ENCODE results near the gene STEAP3.
"Not testable (repeated sequence)": the region's sequence is repeated elsewhere in the genome, so short reads cannot be mapped to it uniquely, and the experiment has no call there.

The STEAP3 gene

DNA sequence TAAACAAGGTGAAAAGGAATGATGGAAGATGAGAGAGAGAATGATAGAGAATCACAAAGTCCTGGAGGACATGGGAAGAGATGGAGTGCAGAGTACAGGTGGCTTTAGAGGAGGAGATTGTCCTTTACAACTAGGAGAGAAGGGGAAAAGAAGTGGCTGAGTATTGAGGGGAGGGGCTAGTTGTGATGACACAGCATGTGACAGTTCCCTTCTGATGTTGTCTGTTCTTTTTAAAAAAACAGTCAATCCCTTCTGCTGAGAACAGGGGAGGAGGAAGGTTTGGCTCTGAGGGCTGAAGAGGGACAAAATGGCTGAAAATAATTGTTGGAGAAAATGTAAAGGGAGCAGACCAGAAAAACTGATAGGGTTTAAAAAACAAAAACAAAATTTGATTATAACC lies 44.0 kb downstream of the STEAP3 start:
- no peak for DNase-seq

- no peak for DNase-seq
Observed at GRCh38 chr2:119276864-119277263, 53.2 kb downstream of the STEAP3 start.

DNA sequence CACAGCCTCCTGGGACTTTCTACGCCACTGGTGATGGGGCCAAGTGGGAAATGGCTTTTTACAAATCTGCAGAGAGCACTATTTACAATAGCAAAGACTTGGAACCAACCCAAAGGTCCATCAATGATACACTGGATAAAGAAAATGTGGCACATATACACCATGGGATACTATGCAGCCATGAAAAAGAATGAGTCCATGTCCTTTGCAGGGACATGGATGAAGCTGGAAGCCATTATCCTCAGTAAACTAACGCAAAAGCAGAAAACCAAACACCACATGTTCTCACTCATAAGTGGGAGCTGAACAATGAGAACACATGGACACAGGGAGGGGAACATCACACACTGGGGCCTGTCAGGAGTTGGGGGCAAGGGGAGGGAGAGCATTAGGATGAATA lies 54.8 kb downstream of the STEAP3 start:
- not testable (repeated sequence) for DNase-seq

DNA sequence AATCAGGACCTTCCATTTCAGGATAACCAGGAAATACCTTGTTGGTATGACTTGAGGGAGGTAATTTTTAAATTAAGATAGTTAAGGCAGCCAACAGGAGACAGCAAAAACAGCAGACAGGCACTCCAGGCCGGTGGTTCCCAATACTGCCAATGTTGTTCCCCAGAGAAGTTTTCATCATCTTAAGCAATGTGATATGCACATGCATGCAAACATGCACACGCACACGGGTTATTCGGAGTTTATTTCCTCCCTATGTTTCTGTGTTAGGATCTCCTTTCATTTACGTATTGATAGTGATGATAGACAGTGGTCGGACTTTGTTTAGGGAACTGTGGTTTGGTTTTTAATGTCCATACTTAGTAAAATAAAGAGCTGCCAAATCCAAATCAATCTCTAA lies 55.3 kb downstream of the STEAP3 start:
- no peak for DNase-seq

DNA sequence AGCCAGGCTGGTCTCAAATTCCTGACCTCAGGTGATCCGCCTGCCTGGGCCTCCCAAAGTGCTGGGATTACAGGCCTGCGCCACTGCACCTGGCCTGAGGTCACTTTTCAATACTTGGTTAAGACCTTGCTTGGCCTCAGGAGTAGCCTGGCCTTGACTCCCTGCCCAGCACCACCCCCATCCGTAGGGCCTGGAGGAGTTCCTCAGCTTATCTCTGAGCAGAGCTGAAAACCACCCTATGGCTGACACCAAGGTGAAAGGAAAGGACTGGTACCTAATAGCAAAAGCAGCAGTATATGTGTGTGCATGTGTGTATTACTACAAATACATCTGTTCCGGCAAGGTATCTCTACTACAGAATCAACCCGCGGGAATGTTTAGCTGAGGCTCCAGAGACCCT lies 56.0 kb downstream of the STEAP3 start:
- no peak for DNase-seq

DNA sequence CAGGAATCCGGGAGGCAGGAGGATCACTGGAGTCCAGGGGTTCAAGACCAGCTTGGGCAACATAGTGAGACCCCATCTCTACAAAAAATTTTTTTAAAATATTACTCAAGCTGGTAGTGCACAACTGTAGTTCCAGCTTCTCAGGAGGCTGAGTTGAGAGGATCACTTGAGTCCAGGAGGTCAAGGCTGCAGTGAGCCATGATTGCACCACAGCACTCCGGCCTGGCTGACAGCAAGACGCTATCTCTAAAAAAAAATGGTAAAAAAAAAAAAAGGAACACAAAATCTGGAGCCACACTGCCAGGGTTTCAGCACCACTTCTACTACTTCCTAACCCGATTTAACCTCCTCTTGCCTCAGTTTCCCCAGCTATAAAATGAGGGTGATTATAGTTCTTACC lies 57.0 kb downstream of the STEAP3 start:
- no peak for DNase-seq

- DNase-seq: no peak
Observed at GRCh38 chr2:119282146-119282995, 58.7 kb downstream of the STEAP3 start.

- no peak for DNase-seq
Observed at GRCh38 chr2:119282996-119283511, 59.4 kb downstream of the STEAP3 start.

DNA sequence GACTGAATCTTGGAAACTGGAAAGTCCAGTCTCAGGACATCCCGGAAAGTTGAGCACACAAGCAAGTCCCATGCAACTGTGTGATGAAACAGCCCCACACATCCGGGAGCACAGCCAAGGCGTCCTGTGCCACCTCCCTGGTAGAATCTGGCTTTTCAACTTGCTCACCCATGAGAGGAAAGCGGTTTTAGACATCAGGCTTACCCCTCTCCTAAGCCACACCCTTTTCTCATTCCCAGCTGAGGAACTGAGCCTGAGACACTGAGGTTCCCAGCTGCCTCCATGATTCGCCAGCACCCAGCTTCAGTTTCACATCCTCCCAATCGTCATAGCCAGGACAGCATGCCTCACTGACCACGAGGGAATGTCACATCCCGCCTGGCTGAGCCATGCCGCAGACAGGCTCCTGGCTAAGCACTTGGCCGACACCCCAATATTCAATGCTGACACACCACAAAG lies 60.3 kb downstream of the STEAP3 start:
- DNase-seq: peak; percentile 90

- DNase-seq: no peak
Observed at GRCh38 chr2:119286661-119287060, 63.0 kb downstream of the STEAP3 start.

GRCh38 chr2:119288576-119288975 lies 64.9 kb downstream of the STEAP3 start:
- no peak for DNase-seq

DNA sequence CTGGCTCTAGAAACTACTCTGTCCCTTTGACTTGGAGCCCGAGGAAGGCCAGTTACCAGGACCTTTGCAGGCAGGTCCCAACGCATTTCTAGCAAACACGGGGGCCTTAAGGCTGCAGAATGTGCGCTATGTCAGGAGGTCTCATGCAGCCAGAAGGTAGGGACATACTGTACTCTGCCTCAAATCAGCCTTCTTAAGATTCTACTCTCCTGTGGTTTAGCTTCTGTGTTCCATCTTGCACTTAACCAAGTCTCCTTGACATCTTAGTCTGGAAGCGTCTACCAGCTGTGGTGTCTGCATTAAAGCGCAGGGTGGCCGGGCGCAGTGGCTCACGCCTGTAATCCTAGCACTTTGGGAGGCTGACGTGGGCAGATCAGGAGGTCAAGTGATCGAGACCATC lies 65.5 kb downstream of the STEAP3 start:
- peak; percentile 28 for DNase-seq

DNA sequence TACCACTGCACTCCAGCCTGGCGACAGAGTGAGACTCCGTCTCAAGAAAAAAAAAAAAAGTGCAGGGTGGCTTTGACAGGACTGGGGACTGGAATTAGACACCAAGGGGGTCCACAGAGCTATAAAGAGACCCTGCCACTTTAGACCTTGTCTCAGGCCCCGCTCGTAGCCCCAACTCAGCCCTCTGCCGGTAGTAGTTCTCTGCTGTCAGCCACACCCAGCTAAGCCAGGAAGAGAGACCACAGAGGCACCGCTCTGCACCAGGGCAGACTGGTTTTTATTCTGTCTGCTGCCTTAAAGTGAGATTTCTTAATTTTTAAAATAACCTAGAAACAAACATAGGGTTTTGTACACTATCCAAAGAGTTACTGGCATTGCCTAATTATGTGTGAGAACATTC lies 66.0 kb downstream of the STEAP3 start:
- DNase-seq: no peak

- DNase-seq: peak; percentile 66
Observed at GRCh38 chr2:119290859-119291587, 67.4 kb downstream of the STEAP3 start.

GRCh38 chr2:119291588-119292167 lies 68.0 kb downstream of the STEAP3 start:
- no peak for DNase-seq

DNA sequence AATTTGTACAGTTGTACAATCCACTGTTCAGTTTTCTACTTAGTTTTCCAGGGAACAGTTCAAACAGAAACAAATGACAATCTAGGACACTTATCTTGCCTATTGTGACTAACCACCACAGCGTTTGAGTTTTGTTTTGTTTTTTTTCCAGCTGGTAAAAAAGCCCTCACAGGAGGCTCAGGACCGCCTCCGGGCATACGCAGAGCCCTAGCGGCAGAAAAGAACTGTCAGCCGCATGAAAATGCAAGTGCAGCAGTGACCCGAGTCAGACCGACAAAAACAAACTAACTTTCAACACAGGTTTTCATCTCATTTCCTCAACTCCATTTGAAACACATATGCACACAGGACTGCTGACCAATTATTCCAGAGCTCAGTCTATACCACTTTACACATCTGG lies 68.6 kb downstream of the STEAP3 start:
- no peak for DNase-seq

DNA sequence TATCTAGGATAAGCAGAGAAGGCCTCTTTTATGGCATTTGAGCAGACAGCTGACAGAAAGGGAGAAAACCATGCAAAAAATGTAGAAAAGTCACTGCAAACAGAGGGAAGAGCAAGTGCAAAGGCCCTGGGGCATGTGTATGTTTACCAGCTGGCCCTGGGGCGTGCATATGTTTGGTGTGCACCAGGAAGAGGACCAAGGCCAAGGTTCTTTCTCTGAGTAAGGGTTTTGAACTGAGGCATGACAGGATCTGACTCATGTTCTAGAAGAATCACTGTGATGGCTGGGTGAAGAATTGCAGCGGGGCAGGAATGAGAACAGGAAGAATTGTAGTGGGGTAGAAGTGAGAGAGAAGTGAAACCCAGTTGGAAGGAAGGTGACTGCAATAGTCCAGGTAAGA lies 69.6 kb downstream of the STEAP3 start:
- DNase-seq: no peak

DNA sequence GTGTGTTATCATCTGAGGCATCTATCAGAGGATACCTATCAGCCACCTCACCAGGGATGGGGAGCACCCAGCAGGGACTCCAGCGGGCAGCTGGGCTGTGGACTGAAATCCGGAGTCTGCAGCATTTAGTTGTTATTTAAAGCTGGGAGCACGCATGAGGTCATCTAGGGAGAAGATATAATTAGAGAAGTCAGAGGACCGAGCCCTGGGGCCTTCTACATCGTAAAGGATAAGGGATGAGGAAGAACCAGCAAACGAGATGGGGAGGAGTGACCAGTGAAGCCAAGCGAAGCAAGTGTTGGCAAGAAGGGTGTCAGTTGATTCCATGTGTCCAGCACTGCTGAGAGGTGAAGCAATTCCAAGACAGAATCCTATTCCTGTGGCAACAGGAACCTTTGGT lies 70.3 kb downstream of the STEAP3 start:
- DNase-seq: no peak

DNA sequence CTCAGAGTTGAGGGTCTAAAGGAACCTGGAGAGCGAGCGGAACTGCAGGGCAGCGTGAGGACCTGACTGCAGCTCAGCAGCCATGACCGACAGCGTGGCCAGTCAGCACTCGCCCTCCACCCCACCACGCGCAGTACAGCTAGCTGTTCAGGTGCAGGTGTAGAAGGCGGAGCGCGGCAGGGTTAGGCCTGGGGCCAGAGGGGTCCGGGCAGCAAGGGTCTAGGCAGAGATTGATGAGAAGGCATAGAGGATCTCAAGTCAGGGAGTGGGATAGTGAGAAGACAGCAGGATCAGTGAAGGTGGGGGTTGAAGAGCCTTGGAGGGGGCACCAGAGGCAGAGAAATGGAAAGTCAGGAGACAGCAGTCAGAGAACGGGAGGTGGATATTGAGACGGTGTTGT lies 71.0 kb downstream of the STEAP3 start:
- DNase-seq: no peak

DNA sequence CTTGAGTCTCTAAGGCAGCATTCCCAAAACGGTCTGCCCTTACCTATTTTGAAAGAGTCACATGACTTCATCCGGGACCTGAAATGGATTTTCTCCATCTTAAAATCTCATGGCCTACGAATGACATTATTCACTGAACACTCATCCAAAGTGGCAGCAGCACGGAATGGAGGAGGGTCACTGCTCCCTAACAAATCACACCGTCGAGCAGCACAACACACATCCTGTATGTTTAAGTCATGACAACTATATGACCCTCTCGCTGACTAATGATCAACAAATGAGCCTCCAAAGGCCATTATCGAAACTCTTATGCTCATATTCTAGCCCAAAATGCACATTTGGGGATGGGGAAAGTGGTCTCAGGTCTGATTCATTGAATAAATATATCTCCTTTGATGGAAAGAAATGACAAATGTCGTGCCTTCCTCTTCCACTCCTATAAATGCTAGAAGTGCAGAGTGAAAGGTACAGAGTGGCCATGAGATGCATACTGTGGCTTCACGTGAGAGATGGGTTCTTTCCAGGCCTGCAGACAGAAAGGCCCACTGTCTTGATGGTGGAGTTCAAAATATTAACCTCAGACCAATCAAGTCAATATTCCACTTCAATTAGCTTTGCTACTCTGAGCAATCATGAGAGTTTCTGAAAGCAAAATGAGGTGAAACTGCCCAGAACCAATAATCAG lies 72.2 kb downstream of the STEAP3 start:
- DNase-seq: no peak

DNA sequence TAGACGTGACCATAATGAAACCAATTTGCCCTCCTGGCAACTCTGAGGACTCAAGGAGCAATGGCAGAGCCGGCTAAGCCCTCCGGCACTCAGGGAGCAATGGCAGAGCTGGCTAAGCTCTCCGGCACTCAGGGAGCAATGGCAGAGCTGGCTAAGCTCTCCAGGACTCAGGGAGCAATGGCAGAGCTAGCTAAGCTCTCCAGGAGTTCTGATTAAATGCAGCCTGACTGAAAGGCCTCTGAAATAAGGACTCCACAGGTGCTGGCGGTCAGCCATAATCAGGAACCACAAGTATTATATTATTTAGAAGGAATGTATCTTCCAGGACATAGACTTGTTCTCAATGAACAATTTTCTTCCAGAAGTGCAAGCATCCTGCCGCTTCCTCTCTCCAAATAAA lies 77.8 kb downstream of the STEAP3 start:
- peak; percentile 83 for DNase-seq

GRCh38 chr2:119304847-119305246 lies 81.2 kb downstream of the STEAP3 start:
- no peak for DNase-seq

Data from fibroblast of upper back skin (primary cell).